Bone marrow (tissue), 2 donors: ENCODE measurements around the gene RAB24.
"Not testable (repeated sequence)": the region's sequence is repeated elsewhere in the genome, so short reads cannot be mapped to it uniquely, and the experiment has no call there.

ENCODE experiments used
- DNase-seq, 2 donors: peaks; one replicate each; lab custom pipeline; 2025; lab: John Stamatoyannopoulos, UW

The RAB24 gene

GRCh38 chr5:177311723-177312648, 8.5 kb upstream of the RAB24 start, which contains the start of gene MXD3:
Gene MXD3, minus strand, starts transcription at chr5:177311898. Its CDS starts 68 bp downstream, at chr5:177311830.
- peak; percentile 72 to 76 for DNase-seq

DNA sequence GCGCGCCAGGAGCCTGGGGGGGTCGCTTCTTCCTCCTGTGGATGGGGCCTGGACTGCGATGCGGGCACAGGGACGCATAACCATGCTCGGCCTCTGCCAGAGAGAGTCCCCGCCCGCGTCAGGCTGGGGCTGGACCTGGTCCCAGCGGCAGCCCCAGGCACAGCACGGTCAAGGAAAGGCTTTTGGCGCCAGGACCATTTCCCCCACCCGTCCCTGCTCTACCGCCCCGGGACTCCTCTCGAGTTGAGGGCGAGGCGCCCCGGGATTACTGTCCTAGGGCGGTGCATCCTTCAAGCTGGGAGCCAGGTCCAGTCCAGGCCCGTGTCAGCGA, 7.8 kb upstream of the RAB24 start:
- DNase-seq, result no peak

DNA sequence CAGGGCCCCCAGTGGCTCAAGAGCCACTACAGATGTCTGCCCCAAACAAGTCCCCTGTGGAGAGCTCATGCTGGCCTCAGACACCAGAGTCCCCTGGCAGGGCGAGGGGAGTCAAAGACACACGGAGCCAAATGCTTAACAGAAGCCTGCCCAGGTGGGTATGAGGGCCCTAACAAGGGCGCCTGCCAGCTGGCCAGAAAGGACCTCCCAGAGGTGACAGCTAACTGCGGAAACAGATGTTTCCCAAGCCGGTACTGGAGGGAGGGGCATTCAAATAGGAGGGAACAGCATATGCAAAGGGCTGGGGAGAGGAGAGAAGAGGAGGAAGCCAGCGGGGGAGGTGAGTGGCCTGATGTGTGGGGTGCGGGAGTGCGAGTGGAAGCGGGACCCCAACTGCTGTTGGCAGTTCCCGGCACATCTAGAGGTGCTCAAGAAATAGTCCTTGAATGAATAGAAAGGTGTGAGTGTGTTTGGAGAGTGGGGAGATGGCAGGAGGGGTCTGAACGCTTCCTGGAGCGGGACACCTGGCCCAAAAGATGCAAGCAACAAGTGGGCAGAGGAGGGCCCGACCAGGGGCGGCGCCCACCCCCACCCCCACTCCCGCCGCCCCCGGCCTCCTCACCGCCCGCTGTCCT, 7.4 kb upstream of the RAB24 start:
- peak in 1 of 2 donors; percentile 85 for DNase-seq

DNA sequence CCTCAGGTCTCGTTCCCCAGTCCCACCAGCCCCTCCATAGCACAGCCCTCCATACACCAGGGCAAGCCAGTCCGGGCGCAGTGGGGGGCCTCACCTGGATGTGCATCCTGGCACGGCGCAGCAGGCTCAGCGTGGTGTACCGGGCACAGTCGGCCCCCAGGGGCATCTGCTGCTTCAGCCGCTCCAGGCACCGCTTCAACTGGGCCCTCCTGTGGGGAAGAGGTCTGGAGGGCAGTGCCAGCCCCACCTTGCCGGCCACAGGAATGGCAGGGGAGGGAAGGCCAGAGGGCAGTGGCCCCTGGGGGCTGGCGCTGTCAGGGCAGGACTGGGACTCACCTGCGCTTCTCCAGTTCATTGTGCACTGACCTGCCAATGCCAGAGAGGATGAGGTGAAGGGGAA, 6.8 kb upstream of the RAB24 start:
- no peak for DNase-seq

- DNase-seq, result no peak
These were observed 6.1 kb upstream of the RAB24 start for GRCh38 chr5:177309351-177310191.

- no peak for DNase-seq
These were observed 5.2 kb upstream of the RAB24 start for GRCh38 chr5:177308740-177309139.

DNA sequence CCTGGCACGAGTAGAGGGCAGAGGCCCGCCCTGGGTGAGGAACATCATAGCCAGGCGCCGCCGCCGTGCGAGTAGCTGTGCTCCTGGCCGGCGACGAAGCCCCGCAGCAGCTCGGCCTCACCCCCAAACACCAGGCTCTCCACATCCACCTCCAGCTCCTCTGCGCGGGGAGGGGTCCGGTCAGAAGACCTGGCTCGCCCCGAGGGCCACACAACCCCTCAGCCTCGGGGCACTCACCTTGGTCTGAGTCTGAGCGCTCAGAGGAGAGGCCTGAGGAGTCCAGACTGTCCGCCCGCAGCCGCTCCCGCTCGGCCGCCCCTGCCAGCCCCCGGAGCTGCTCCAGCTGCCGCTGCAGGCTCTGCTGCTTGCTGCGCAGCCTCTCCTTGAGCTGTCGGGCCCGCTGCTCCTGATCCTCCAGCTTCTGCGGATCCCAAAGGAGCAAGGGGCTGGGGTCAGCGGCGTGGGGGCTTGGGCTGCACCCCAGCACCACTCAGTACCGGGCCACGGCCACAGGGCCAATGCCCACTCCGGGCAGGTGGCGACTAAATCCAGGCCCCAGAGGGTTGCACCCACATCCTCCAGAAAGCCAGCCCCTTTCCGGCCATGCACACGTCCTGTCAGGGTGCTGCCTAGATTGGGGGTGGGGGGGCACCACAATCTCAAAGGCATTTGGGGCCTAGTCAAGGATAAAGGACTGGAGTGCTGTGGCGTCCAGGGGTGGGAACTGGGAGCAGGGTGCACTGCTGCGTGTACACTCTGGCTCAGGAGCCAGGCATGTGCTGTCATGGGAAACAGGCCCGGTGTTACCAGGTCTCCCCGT, 4.2 kb upstream of the RAB24 start:
- DNase-seq, result no peak

- peak; percentile 62 to 70 for DNase-seq
These were observed 3.4 kb upstream of the RAB24 start for GRCh38 chr5:177306674-177307543.

DNA sequence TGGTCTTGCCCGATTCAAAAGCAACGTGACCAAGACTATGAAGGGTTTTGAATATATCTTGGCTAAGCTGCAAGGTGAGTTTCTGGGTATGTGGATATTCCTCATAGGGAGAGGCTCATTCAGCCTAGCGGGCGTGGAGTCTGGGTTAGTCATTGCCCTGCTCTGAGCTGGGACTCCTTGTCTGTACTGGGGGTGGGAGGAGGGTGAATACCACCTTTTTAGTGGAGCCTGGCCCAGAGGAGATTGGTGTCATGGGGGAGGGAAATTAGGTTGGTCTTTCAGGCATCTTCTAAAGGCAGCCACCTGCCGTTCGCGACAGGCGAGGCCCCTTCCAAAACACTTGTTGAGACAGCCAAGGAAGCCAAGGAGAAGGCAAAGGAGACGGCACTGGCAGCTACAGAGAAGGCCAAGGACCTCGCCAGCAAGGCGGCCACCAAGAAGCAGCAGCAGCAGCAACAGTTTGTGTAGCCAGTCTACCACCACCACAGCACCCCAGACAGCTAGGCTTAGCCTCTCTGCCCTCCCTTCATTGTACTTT, 2.7 kb upstream of the RAB24 start:
- not testable (repeated sequence) for DNase-seq

- DNase-seq, result no peak
These were observed 1.0 kb upstream of the RAB24 start for GRCh38 chr5:177304392-177305119.

GRCh38 chr5:177303925-177304391, 439 bp upstream of the RAB24 start:
- DNase-seq, result no peak

GRCh38 chr5:177302354-177303110, 987 bp downstream of the RAB24 start:
- DNase-seq, result no peak

DNA sequence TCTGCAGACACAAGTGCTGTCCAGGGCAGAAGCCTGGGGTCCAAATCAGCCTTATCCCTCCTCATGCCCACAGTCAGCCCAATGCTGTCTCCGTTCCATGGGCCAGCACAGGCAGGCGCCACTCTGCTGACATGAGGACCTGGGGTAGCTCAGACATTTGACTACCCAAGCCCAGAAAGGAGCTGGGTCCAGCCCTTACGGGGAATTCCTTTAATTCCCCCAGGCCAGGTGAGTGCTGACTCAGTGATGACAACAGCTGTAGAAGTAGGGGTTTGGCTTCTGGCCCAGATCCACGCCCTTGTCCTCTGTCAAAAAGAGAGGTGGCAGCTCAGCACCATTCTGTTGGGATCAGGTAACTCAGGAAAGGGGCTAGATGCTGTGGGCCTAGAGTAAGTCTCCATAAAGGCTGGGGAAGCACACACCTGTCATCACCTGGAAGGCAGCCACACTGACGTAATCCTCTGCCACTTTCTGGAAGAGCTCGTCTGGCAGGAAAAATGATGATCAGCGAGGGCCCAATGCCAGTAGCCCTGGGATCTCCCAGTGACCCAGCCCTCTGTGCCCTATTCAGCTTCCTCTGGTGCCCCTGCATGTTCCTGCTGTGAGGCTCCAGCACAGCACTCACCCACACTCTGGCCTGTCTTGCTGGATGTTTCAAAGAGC, 1.9 kb downstream of the RAB24 start:
- DNase-seq, result no peak

- no peak for DNase-seq
These were observed 2.6 kb downstream of the RAB24 start for GRCh38 chr5:177300951-177301350.

DNA sequence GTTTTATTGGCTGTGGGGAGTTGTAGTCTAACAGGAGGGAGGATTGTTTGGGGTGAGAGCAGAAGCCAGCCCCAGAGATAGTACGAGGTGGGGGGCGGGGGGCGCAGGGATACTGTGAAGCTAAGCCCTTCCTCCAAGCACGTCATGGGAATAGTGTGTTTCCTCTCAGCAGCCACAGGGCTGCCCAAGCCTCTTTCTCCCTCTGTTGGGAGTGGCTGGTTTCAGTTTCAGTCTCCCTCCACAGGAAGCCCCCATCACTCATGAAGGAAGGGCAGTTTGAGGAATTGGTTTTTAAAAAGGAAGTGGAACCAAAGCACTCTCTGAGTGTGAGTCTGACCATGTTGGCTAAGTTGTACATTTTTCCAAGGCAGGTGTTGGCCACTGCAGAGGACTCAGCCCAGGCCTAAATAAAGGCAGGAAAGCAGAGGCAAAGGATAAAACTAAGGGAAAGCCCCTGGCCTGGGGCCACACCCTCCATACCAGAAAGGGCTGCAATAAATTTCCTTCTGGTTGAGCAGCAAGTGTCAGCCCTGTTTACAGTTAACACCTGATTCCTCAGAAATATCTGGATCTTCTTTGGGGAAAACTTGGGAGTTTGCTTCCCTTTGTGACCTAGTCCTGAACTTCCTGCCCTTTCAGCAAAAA, 3.2 kb downstream of the RAB24 start:
- DNase-seq, result peak; percentile 30 to 94

DNA sequence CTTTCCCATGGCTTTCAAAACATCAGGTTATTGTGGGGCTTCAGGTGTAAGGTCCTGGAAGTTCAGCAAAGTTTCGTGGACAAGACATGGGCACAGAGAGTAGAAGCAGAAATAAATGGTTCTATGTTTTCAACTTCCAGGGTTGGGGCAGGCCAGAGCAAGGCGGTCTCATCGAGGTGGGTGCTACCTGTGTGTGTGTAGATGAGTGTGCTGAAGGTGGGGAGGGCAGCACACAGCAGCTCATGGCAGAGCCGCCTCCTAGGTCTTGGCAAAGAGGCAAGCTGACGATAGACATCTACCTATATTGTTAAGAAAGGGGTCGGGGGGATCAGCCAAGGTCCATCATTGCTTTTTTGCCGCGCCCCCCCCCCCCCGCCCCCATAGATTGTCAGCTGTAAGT, 3.8 kb downstream of the RAB24 start:
- DNase-seq, result no peak

DNA sequence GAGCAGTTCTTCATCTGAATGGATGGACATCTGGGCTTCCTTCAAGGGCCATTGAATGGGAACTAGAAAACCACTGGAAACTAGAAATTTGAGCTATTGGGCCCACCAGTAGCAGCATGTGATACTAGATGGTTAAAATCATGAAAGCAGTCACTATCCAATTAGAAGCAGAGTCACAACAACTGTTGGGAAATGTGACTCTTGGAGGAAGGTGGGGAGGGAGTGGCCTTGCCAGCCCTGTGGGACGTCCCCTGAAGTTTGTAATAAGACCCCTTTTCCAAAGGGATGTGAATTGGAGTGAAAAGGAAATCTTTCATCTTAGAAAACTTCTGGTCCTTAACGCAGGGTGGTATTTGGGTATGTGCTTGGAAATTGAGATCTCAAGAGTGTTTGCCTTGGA, 5.6 kb downstream of the RAB24 start:
- no peak for DNase-seq

DNA sequence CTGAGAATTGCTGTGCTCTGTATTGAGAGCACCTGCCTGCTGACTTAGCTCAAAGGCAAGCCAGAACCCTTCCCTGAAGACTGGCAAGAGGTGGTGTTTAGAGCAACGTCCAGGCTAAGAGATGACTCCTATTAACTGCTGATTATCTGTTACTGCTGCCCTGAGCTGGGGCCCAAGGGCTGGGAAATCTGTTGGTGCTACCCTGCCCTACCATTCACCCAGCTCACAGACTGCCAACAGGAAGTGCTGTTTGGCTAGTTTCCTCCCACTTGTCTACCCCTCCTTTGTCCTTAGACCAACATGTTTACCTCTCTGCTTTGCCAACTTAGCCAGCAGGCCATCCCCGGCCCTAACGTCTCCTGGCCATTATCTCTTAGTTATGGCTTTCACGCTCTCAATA, 6.9 kb downstream of the RAB24 start:
- no peak for DNase-seq
